Measurements from ENCODE around the gene SMTNL1.

The SMTNL1 gene

GRCh38 chr11:57585301-57585700 is 47.9 kb downstream of the SMTNL1 start:
- Histone ChIP-seq H3K4me3 (ENCODE audit: low read length) (no peak overlapping the region; the same call in 1 of the 2 replicates), H3K4me2 (ENCODE audit: low read length) (peak overlapping the region; percentile 55), H3K4me1 (ENCODE audit: low read length) (peaks cover 43% of the 10 kb centered on the region), H2AFZ (ENCODE audit: low read depth, low read length) (peak overlapping the region; percentile 66; the same call in 1 of the 2 replicates), H4K20me1 (ENCODE audit: insufficient read depth, low read length) (no peaks in the 10 kb centered on the region), H3K27ac (ENCODE audit: low read length) (peak overlapping the region; percentile 66), H3K9me3 (ENCODE audit: insufficient read depth, low read length) (peaks cover 5% of the 10 kb centered on the region; the same call in 1 of the 2 replicates), H3K36me3 (replicated peaks; ENCODE audit: low read depth, low read length) (peaks cover 6% of the 10 kb centered on the region), H3K27me3 (ENCODE audit: low read depth, low read length) (no peaks in the 10 kb centered on the region), H3K9ac (ENCODE audit: low read length) (peak overlapping the region; percentile 38; the same call in 1 of the 2 replicates), H3K79me2 (ENCODE audit: low read length) (no peaks in the 10 kb centered on the region)
- TF ChIP-seq CTCF (IDR thresholded peaks at IDR 0.05; ENCODE audit: low read depth, low read length) (no peak), EZH2phosphoT487 (IDR thresholded peaks at IDR 0.05; ENCODE audit: low read depth) (no peak)

GRCh38 chr11:57586711-57587245 is 49.4 kb downstream of the SMTNL1 start:
- H3K36me3 ChIP-seq (replicated peaks; ENCODE audit: low read depth, low read length) = peaks cover 6% of the 10 kb centered on the region
- no peaks in the 10 kb centered on the region for H3K79me2 ChIP-seq (ENCODE audit: low read length)
- no peaks in the 10 kb centered on the region for H3K27me3 ChIP-seq (ENCODE audit: low read depth, low read length)
- H3K9ac ChIP-seq (ENCODE audit: low read length) = no peak overlapping the region
- no peak overlapping the region for H3K4me2 ChIP-seq (ENCODE audit: low read length)
- H3K4me1 ChIP-seq (ENCODE audit: low read length) = peaks cover 43% of the 10 kb centered on the region
- H4K20me1 ChIP-seq (ENCODE audit: insufficient read depth, low read length) = no peaks in the 10 kb centered on the region
- peaks cover 5% of the 10 kb centered on the region; the same call in 1 of the 2 replicates for H3K9me3 ChIP-seq (ENCODE audit: insufficient read depth, low read length)
- TF ChIP-seq EZH2phosphoT487 (IDR thresholded peaks at IDR 0.05; ENCODE audit: low read depth) (no peak), CTCF (IDR thresholded peaks at IDR 0.05; ENCODE audit: low read depth, low read length) (no peak)
- no peak overlapping the region for H3K27ac ChIP-seq (ENCODE audit: low read length)
- no peak overlapping the region for H3K4me3 ChIP-seq (ENCODE audit: low read length)
- no peak overlapping the region for H2AFZ ChIP-seq (ENCODE audit: low read depth, low read length)

- H3K79me2 ChIP-seq (ENCODE audit: low read length) = no peaks in the 10 kb centered on the region
- no peak overlapping the region for H3K9ac ChIP-seq (ENCODE audit: low read length)
- no peak for TF ChIP-seq CTCF (IDR thresholded peaks at IDR 0.05; ENCODE audit: low read depth, low read length)
- no peak for TF ChIP-seq EZH2phosphoT487 (IDR thresholded peaks at IDR 0.05; ENCODE audit: low read depth)
- no peaks in the 10 kb centered on the region for H4K20me1 ChIP-seq (ENCODE audit: insufficient read depth, low read length)
- H3K4me2 ChIP-seq (ENCODE audit: low read length) = 0 out of 2 replicates have a peak overlapping the region, but pooled peaks have one; percentile 2
- H3K4me3 ChIP-seq (ENCODE audit: low read length) = no peak overlapping the region
- H3K4me1 ChIP-seq (ENCODE audit: low read length) = peaks cover 43% of the 10 kb centered on the region
- H2AFZ ChIP-seq (ENCODE audit: low read depth, low read length) = peak overlapping the region; percentile 10; the same call in 1 of the 2 replicates
- H3K36me3 ChIP-seq (replicated peaks; ENCODE audit: low read depth, low read length) = peaks cover 6% of the 10 kb centered on the region
- H3K9me3 ChIP-seq (ENCODE audit: insufficient read depth, low read length) = peaks cover 5% of the 10 kb centered on the region; the same call in 1 of the 2 replicates
- peaks cover 5% of the 10 kb centered on the region; the same call in 1 of the 2 replicates for H3K27me3 ChIP-seq (ENCODE audit: low read depth, low read length)
- H3K27ac ChIP-seq (ENCODE audit: low read length) = peak overlapping the region; percentile 43; the same call in 1 of the 2 replicates
These were observed 50.8 kb downstream of the SMTNL1 start for GRCh38 chr11:57588046-57588710.

GRCh38 chr11:57596266-57596885 is 59.0 kb downstream of the SMTNL1 start:
- Histone ChIP-seq H3K4me2 (ENCODE audit: low read length) (no peak overlapping the region), H3K79me2 (ENCODE audit: low read length) (no peaks in the 10 kb centered on the region), H3K27me3 (ENCODE audit: low read depth, low read length) (peaks cover 23% of the 10 kb centered on the region), H4K20me1 (ENCODE audit: insufficient read depth, low read length) (no peaks in the 10 kb centered on the region), H3K9me3 (ENCODE audit: insufficient read depth, low read length) (no peaks in the 10 kb centered on the region), H3K9ac (ENCODE audit: low read length) (no peak overlapping the region), H3K27ac (ENCODE audit: low read length) (no peak overlapping the region), H3K36me3 (replicated peaks; ENCODE audit: low read depth, low read length) (no peaks in the 10 kb centered on the region), H3K4me1 (ENCODE audit: low read length) (no peaks in the 10 kb centered on the region), H2AFZ (ENCODE audit: low read depth, low read length) (no peak overlapping the region), H3K4me3 (ENCODE audit: low read length) (no peak overlapping the region)
- TF ChIP-seq EZH2phosphoT487 (IDR thresholded peaks at IDR 0.05; ENCODE audit: low read depth) (no peak), CTCF (IDR thresholded peaks at IDR 0.05; ENCODE audit: low read depth, low read length) (no peak)
